Small intestine (tissue), 7 donors: Measurements from ENCODE around the gene AMMECR1. TPM values are rescaled to one million over a fixed set of nuclear protein-coding genes. Genes with fewer than 3 reads are reported as not detected.
"Not testable (repeated sequence)": the region's sequence is repeated elsewhere in the genome, so short reads cannot be mapped to it uniquely, and the experiment has no call there.

ENCODE experiments used
- DNase-seq, 2 donors: peaks; one replicate each; pipeline versions ENCODE4 v3.0.0 to v3.0.0-alpha.2; 2013
- FAIRE-seq: peaks from 2 replicates; lab custom pipeline; 2012; peaks lifted over from hg19 to GRCh38; lab: Jason Lieb, UNC
- H3K27ac ChIP-seq, 3 donors: one replicate each; pipeline ENCODE4 v1.5.1; 2013; ENCODE audit warnings: low read length in 2 of 3, mild to moderate bottlenecking in 2 of 3, control low read depth in 1 of 3, inconsistent platforms in 1 of 3, low read depth in 1 of 3, moderate library complexity in 1 of 3
- H3K27me3 ChIP-seq, 3 donors: one replicate each; pipeline ENCODE4 v1.6.1; 2013; ENCODE audit warnings: low read length in 3 of 3, inconsistent platforms in 1 of 3; ENCODE audit not compliant: control insufficient read depth in 3 of 3, insufficient read depth in 3 of 3
- H3K36me3 ChIP-seq, 3 donors: one replicate each; pipeline ENCODE4 v1.6.1; 2013; ENCODE audit warnings: low read length in 3 of 3, inconsistent platforms in 1 of 3, low read depth in 1 of 3, mild to moderate bottlenecking in 1 of 3, moderate library complexity in 1 of 3; ENCODE audit not compliant: control insufficient read depth in 3 of 3, insufficient read depth in 2 of 3
- H3K4me1 ChIP-seq, 3 donors: one replicate each; pipeline ENCODE4 v1.6.1; 2013; ENCODE audit warnings: low read length in 2 of 3, inconsistent platforms in 1 of 3, low read depth in 1 of 3, mild to moderate bottlenecking in 1 of 3, moderate library complexity in 1 of 3; ENCODE audit not compliant: control insufficient read depth in 3 of 3, insufficient read depth in 2 of 3
- H3K4me3 ChIP-seq, 3 donors: one replicate each; pipeline ENCODE4 v1.5.1; 2013; ENCODE audit warnings: low read length in 3 of 3, control low read depth in 1 of 3, inconsistent platforms in 1 of 3, low read depth in 1 of 3, mild to moderate bottlenecking in 1 of 3, moderate library complexity in 1 of 3
- H3K9me3 ChIP-seq, 2 donors: one replicate each; pipeline ENCODE4 v1.6.1; 2013; ENCODE audit warnings: low read depth in 1 of 2, low read length in 1 of 2; ENCODE audit not compliant: control insufficient read depth in 2 of 2, insufficient read depth in 1 of 2
- WGBS, 3 donors: extraction: QIAGEN DNeasy Blood & Tissue Kit; methylation state at CpG; one replicate each; pipeline ENCODE4 v1.1.7; 2013; 5-methylcytosine and 5-hydroxymethylcytosine counted together
- polyA plus RNA-seq, 4 donors: library from polyadenylated mRNA; stranded (reverse) in 3 of 4; unstranded in 1 of 4; fragments of 200-250 nt in 3 of 4; fragments of 120-200 nt in 1 of 4; gene quantifications; one replicate each; pipeline versions ENCODE4 v1.2.1 to v1.2.3, GENCODE V29; 2013
- donor health status: healthy with polysubstance abuse.
- donor health status: control.
- donor health status: control.
- donor health status: Bipolar disorder and iron deficiency.
- donor health status: healthy.

AMMECR1 gene
- polyA plus RNA-seq, 4 donors: 2.2 to 10.6 (median 4.1) TPM

- FAIRE-seq, H3K27ac ChIP-seq, H3K4me3 ChIP-seq, H3K36me3 ChIP-seq, H3K27me3 ChIP-seq, DNase-seq, H3K9me3 ChIP-seq, H3K4me1 ChIP-seq: not testable (repeated sequence)
- 70 to 93% (median 86%) methylated on average over 1 of the region's 1 CpG for WGBS, 3 donors
Observed at GRCh38 chrX:110333458-110333857, 15.6 kb upstream of the AMMECR1 start.

DNA sequence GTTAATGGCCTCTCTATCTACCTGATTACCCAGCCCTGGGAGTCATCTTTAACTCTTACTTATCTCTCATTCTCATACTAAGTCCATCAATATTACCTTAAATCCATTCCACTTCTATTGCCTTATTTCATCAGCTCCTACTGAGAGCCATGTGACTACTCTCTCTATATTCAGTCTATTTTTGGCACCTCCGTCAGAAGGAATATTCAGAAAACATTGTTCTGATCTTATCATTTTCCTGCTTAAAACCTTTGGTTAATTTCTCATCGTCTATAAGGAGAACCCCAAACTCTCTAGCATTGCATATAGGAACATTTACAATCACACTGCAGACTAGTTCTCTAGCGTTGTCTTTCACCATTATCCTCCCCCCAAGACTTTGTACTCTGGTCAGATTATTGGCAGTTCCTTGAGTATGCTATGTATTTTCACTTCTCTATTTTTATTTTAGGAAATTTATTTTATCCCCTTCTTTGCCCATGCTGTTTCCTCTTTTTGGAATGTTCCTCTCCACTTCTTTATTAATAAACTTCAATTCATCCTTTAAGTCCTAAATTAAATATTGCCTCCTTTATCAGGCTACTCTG lies 13.7 kb upstream of the AMMECR1 start:
- Histone ChIP-seq H3K4me1 (no peaks in the 10 kb centered on the region), H3K4me3 (no peak overlapping the region), H3K27me3 (no peaks in the 10 kb centered on the region), H3K9me3 (no peaks in the 10 kb centered on the region), H3K27ac (no peak overlapping the region), H3K36me3 (no peaks in the 10 kb centered on the region)
- DNase-seq (no peak), FAIRE-seq (no peak)
- WGBS, 3 donors: 65 to 73% (median 70%) methylated on average over 3 of the region's 3 CpGs

DNA sequence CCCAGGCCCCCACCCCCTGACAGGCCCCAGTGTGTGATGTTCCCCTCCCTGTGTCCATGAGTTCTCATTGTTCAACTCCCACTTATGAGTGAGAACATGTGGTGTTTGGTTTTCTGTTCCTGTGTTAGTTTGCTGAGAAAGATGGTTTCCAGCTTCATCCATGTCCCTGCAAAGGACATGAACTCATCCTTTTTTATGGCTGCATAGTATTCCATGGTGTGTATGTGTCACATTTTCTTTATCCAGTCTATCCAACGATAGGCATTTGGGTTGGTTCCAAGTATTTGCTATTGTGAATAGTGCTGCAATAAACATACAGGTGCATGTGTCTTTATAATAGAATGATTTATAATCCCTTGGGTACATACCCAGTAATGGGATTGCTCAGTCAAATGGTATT lies 10.7 kb upstream of the AMMECR1 start:
- FAIRE-seq, H3K27me3 ChIP-seq, H3K4me3 ChIP-seq, H3K9me3 ChIP-seq, H3K4me1 ChIP-seq, DNase-seq, H3K27ac ChIP-seq, H3K36me3 ChIP-seq: not testable (repeated sequence)
- 38 to 58% (median 42%) methylated on average over 1 of the region's 1 CpG for WGBS, 3 donors

DNA sequence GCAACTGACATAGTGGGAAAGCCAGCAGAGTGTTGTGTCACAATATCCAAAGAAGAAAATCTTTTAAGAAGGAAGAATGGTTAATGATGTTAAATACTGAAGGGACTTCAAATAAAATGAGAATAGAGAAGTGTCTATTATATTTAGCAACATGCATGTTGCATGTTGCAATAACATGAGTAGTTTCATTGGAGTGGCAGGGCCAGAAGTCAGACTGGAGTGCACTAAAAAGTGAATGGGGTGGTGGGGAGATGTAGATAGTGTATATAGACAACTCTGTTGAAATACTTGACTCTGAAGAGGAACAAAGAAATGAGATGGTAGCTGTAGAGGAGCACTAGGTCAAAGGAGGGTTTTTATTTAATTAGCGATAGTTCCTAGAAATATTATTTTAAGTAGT lies 9.5 kb upstream of the AMMECR1 start:
- FAIRE-seq: no peak

DNA sequence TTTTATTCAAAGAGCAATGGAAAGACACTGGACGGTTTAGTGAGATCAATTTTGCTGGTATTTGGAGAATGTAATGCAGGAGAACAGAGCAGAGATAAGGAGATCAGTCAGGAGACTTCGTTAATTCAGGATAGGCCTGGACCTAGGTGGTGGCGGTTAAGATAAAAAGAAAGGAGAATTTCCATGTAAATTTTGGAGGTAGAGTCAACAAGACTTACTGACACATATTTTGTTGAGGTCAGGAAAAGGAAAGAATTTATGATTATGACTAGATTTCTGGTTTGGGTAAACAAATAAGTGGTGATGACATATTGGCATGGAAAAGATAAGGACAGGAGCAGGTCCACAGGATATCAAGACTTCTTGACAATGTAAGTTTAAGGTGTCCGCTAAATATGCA lies 8.8 kb upstream of the AMMECR1 start:
- Histone ChIP-seq H3K27ac (no peak overlapping the region), H3K36me3 (no peaks in the 10 kb centered on the region), H3K27me3 (no peaks in the 10 kb centered on the region), H3K4me3 (no peak overlapping the region), H3K4me1 (no peaks in the 10 kb centered on the region), H3K9me3 (no peaks in the 10 kb centered on the region)
- no peak for FAIRE-seq
- 72 to 91% (median 88%) methylated on average over 4 of the region's 4 CpGs for WGBS, 3 donors
- DNase-seq: no peak

More for the DNA sequence above, 9.5 kb upstream of the AMMECR1 start:
- H3K36me3 ChIP-seq: no peaks in the 10 kb centered on the region
- no peak overlapping the region for H3K27ac ChIP-seq
- H3K9me3 ChIP-seq: no peaks in the 10 kb centered on the region
- no peak for DNase-seq
- WGBS, 3 donors: 90 to 96% (median 96%) methylated on average over 1 of the region's 1 CpG
- no peaks in the 10 kb centered on the region for H3K4me1 ChIP-seq
- H3K4me3 ChIP-seq: no peak overlapping the region
- H3K27me3 ChIP-seq: no peaks in the 10 kb centered on the region

- H3K36me3 ChIP-seq: no peaks in the 10 kb centered on the region
- H3K27ac ChIP-seq: no peak overlapping the region
- no peaks in the 10 kb centered on the region for H3K4me1 ChIP-seq
- FAIRE-seq: no peak
- WGBS, 3 donors: 65 to 83% (median 74%) methylated on average over 4 of the region's 4 CpGs
- DNase-seq: no peak
- H3K27me3 ChIP-seq: no peaks in the 10 kb centered on the region
- H3K4me3 ChIP-seq: no peak overlapping the region
- H3K9me3 ChIP-seq: no peaks in the 10 kb centered on the region
Observed at GRCh38 chrX:110322603-110323002, 4.7 kb upstream of the AMMECR1 start.

DNA sequence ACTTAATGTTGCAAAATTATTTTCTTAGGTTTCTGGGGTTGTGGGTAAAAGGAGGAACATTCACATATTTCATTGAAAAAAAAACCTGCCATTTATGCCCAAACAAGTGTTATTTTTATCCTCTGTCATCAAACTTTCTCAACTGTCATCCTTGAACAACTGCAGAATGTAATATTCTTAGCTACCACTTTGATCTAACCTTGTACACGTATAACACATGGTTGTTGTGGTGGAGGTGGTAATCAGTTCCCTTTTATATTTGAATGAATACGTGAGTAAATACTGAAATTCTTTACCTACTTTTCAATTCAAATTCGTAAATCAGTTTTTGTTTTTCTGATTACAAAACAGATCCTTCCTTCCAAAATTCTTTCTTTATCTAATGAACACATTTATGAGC lies 3.8 kb upstream of the AMMECR1 start:
- no peaks in the 10 kb centered on the region for H3K4me1 ChIP-seq
- H3K9me3 ChIP-seq: no peaks in the 10 kb centered on the region
- no peaks in the 10 kb centered on the region for H3K27me3 ChIP-seq
- H3K4me3 ChIP-seq: no peak overlapping the region
- no peak for FAIRE-seq
- DNase-seq: no peak
- H3K27ac ChIP-seq: no peak overlapping the region
- no peaks in the 10 kb centered on the region for H3K36me3 ChIP-seq
- WGBS, 3 donors: 41 to 83% (median 72%) methylated on average over 3 of the region's 3 CpGs

DNA sequence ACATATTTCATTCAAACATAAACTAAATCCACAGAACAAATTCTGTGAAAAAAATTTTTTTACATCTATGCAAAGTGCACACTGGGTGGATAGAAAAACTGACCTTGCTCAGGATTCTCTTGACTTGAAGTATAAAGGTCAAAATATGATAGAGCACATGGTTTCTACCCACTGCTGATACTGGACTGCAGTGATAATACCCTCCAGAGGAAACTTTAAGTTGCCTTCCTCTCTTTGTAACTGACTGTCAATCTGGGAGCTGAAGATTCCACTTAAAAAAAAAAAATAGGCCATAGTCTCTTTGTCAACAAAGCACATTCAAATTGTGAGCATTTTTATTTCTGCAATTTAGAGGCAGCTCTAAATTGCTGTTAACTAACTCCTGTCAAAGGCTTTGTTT lies 3.2 kb upstream of the AMMECR1 start:
- no peaks in the 10 kb centered on the region for H3K9me3 ChIP-seq
- H3K4me3 ChIP-seq: no peak overlapping the region
- no peaks in the 10 kb centered on the region for H3K4me1 ChIP-seq
- FAIRE-seq (no peak), DNase-seq (no peak)
- no peak overlapping the region for H3K27ac ChIP-seq
- no peaks in the 10 kb centered on the region for H3K36me3 ChIP-seq
- H3K27me3 ChIP-seq: no peaks in the 10 kb centered on the region

DNA sequence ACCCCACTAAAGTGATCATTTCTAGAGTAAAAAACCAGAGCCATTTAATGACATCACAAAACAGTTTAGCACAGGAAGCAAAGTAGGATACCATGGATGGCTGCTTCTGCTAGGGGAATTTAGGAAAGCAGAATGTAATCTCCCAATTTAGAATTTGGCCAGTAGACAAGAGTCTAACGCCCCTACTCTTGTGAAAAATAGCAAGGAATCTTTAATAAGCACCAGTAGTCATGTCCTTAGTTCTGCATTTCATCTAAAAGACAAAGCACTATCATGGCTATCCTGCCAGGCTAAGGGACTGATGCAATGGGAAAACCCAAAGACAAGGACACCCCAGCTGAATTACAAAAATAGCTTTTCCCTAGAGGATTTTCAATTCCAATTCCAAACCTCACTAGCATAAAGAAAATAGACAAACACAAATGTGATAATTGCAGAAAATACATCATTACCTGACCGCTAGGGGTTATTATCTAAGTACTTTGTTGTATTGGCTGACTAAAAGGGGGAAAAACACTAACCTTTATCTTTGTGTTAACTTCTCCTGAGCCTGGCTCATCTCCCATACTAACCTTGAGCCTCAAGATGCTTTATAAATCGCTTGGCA lies 2.6 kb upstream of the AMMECR1 start:
- H3K9me3 ChIP-seq: no peaks in the 10 kb centered on the region
- no peak overlapping the region for H3K27ac ChIP-seq
- H3K27me3 ChIP-seq: no peaks in the 10 kb centered on the region
- H3K4me3 ChIP-seq: no peak overlapping the region
- FAIRE-seq: no peak
- WGBS, 3 donors: 40 to 71% (median 61%) methylated on average over 3 of the region's 3 CpGs
- DNase-seq: no peak
- no peaks in the 10 kb centered on the region for H3K4me1 ChIP-seq
- no peaks in the 10 kb centered on the region for H3K36me3 ChIP-seq
